Kasumi-1 (cell line): ENCODE measurements around the gene RNF168.
"Not testable (repeated sequence)": the region's sequence is repeated elsewhere in the genome, so short reads cannot be mapped to it uniquely, and the experiment has no call there.

Source experiments
- DNase-seq, 2 experiments: peaks; one replicate each; lab custom pipeline; 2025; lab: John Stamatoyannopoulos, UW

RNF168 gene

DNA sequence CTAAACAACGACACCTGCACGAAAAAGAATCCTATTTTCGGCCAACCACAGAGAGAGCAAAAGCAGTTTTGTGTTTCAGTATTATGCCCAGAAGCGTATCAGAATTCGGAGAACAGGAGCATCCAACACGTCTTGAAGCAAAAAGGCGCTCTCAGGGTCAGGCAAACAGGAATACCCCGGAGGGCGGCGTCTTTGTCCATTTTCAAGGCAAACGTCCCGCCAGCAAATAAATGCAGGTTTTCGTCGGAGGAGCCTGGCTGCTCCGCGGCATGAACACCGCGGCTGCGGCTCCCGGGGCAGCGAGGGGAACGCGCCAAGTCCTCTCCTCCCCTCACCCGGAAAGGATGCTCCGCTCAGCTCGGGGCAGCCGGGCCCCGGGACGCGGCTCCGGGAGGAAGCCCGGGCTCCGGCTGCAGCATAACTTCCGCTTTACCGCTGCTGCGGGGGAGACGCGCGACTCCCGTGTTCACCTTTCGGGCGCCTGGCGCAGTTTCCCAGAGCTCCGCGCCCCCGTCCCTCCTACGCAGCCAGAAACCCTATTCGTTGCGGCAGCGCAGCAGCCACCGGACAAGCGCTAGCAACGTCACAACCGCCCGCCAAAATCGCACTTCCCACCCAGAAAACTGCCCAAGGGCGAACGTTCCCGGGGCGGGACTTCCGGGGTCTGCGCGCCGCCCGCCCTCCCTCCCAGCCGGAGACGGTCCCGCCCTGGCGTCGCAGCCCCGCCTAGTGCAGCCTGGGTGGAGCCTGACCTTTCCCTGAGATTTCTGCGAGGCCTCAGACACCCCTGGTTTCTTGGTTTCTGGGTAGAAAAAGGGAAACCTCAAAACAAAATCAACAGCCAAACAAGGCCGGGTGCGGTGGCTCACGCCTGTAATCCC lies at the start of gene RNF168:
TSS of gene RNF168 (minus strand) at position 573 of the 881 bp plus-strand sequence. CDS start 595 bp downstream, outside the sequence.
- DNase-seq = peak; percentile 95 to 96

DNA sequence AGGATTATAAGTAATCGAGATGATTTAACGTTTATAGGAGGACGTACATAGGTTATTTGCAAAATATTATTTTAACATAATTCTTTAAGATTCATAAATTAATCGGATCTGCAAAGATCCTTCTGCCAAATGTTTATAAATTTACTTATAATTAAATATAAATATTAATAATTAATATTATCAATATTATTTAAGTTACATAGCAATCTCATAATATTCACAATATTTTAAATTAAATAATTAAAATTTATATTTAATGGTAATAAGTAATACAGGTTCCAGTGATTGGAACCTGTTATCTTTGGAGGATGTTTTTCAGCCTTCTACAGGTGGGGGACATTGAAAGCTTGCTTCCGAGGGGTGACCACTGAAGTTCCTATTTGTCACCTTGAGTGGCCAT lies 48.7 kb upstream of the RNF168 start:
- DNase-seq = no peak

DNA sequence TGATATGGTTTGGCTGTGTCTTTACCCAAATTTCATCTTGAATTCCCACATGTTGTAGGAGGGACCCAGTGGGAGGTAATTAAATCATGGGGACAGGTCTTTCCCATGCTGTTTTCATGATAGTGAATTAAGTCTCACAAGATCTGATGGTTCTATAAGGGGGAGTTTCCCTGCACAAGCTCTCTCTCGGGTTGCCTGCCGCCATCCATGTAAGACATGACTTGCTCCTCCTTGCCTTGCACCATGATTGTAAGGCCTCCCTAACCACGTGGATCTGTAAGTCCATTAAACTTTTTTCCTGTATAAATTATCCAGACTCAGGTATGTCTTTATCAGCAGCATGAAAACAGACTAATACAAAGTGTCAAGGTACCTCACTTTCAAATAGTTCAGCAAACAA lies 46.6 kb upstream of the RNF168 start:
- not testable (repeated sequence) for DNase-seq

GRCh38 chr3:196549312-196549711 lies 45.7 kb upstream of the RNF168 start:
- not testable (repeated sequence) for DNase-seq

DNA sequence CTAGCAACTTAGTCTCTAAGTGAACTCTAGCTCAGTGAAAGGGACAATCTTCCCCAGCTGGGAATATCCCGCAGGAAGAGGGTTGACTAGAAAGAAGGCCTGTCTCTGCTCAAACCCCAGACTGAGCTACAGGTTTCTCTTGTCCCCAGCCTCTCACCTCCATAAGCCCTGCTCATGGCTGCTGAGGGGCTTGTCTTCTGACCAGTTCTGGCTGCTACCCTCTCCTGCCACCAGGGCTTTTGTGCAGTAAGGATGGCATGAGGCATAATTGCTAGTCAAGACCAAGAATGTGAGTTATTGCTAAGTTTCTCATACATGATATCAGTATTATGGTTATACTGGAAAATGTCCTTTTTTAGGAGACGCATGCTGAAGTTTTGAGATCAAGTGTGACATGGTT lies 43.5 kb upstream of the RNF168 start:
- DNase-seq = no peak

DNA sequence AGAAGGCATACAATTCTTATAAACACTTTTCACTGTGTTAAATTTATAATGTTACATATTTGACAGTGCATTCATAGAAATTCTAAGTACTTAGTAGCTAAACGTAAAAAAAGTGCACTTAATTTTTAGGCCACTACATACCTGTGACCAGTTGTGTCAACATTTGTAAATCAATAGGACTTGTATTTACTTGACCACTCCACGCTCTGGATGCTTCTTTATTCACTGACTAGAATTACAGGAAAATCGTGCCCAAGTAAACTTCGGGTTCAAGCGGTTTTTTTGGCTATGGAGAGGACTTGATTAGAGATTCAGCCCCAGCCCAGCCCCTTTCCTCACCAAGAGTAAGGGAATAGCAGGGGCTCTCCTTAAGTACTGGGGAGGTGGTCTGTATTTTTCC lies 43.0 kb upstream of the RNF168 start:
- no peak for DNase-seq

DNA sequence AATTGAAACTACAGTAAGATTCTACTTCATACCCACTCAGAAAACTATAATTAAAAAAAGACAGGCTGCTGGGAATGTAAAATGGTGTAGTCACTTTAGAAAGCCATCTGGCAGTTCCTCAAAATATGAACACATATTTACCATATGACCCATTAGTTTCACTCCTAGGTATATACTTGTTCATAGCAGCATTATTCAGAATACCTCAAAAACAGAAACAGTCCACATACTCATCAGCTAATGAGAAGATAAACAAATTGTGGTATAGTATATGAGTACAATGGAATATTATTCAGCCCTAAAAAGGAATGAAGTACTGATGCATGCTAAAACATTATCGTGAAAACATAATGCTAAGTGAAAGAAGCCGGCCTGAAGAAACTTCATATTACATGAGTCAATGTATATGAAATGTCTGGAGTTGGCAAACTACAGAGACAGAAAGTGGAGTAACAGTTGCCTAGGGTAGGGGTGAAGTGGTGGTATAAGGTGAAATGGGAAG lies 41.0 kb upstream of the RNF168 start:
- DNase-seq = no peak

DNA sequence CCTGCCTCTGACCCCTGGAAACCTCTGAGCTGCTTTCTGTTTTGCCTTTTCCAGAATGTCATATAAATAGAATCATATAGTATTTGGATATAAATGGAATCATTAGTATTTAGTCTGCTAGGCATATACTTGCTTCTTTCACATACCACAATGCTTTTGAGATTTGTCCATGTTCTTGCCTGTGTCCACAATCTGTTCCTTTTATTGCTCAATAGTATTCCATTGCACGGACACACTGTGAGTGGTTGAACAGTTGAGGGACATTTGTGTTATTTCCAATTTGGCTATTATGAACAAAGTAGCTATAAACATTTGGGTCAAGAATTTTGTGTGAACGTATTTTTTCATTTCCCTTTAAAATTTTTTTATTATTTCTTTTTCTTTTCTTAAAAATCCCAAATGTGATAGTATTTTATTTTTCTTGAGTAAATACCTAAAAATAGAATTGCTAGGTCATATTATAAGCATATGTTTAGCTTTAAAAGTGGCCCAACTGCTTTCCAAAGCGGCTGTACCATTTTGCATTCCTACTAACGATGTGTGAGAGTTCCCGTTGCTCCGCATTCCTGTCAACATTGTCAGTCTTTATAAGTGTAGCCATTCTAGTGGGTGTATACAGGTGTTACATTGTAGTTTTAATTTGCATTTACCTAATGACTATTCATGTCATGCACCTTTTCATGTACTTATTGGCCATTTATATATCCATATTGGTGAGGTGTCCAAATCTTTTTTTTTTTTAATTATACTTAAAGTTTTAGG lies 38.3 kb upstream of the RNF168 start:
- no peak for DNase-seq

GRCh38 chr3:196537319-196537984 lies 33.9 kb upstream of the RNF168 start:
- peak; percentile 19 to 28 for DNase-seq

DNA sequence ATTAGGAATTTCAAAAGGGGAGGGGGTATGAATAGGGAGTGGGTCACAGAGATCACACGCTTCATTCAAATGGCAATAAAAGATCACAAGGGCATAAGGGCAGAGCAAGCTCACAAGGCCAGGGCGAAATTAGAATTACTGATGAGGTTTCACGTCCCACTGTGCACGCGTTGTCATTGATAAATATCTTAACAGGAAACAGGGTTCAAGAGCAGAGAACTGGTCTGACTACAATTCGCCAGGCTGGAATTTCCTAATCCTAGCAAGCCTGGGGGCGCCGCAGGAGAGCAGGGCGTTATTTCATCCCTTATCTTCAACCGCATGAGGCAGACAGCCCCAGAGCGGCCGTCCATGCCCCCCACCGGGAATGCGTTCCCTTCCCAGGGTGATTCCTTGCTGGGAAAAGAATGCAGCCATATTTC lies 29.7 kb upstream of the RNF168 start:
- DNase-seq = no peak

GRCh38 chr3:196531418-196531817 lies 27.9 kb upstream of the RNF168 start:
- DNase-seq = no peak

DNA sequence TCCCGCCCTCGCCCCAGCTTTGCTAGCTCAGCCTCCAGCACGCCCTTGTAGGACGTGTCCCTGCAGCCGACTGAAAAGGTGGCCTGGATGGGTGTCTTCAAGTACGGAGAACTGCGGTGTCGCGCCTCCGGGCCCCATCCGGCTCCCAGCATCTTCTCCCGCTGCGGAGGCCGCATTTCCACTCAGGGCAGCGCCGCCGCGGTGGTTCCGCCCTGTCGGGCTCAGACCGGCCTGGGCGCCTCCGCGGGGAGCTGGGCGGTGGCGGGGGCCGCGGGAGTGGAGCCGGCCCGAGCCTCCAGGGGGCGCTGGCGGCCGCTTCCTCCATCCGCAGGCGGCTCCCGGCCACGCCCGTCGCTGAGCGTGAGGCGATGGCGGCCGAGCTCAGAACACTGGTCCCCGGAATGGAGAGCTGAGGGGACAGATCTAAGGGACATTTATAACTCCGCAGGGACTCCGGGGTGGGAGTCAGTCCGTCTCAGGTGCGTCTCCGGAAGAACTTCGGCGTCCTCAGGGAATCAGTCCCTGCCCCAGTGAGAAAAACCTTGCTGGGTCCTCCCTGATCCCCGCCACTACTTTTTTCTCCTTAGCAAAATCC lies 25.2 kb upstream of the RNF168 start:
- peak; percentile 75 to 78 for DNase-seq

GRCh38 chr3:196525141-196525540 lies 21.6 kb upstream of the RNF168 start:
- no peak for DNase-seq

DNA sequence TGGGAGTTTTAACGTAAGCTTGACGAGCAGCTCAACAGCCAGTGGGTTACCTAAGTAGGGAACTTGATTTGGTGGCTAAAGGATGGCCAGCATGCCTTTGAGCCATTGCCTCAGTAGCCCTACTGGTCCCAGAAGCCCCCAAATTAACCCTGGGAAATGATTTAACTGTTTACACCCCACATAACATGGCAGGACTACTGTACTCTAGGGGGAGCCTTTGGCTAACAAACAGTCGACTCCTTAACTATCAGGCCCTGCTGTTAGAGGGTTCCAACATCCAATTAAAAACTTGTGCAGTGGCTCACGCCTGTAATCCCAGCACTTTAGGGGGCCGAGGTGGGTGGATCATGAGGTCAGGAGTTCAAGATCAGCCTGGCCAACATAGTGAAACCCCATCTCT lies 21.0 kb upstream of the RNF168 start:
- DNase-seq = peak; percentile 77 to 79

DNA sequence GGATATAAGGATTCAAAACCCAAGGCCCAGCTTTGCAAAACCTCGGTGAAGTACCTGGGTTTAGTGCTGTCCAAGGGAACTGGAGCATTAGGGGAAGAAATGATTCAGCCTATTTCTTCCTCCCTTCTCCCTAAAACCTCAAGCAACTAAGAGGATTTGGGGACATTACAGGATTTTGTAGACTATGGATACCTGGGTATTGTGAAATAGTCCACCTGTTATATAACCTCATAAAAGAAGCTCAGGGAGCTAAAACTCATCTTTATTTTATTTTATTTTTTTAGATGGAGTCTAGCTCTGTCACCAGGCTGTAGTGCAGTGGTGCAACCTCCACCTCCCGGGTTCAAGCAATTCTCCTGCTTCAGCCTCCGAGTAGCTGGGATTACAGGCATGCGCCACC lies 20.3 kb upstream of the RNF168 start:
- no peak for DNase-seq

GRCh38 chr3:196521291-196521690 lies 17.7 kb upstream of the RNF168 start:
- DNase-seq = not testable (repeated sequence)

GRCh38 chr3:196519718-196520082 lies 16.1 kb upstream of the RNF168 start:
- DNase-seq = peak in 1 of 2 experiments; percentile 28

- peak; percentile 60 to 65 for DNase-seq
Measured at GRCh38 chr3:196518966-196519717, 15.6 kb upstream of the RNF168 start.

- no peak for DNase-seq
Measured at GRCh38 chr3:196517919-196518318, 14.4 kb upstream of the RNF168 start.

GRCh38 chr3:196517162-196517800 lies 13.7 kb upstream of the RNF168 start:
- no peak for DNase-seq
